Measurements from ENCODE around the gene ACE2. TPM values are rescaled to one million over a fixed set of nuclear protein-coding genes. Genes with fewer than 3 reads are reported as not detected.

Gene ACE2
- total and polyA plus RNA-seq, 2 donors (not counting 1 experiment from before 2014, with no cell fraction given) = not detected

DNA sequence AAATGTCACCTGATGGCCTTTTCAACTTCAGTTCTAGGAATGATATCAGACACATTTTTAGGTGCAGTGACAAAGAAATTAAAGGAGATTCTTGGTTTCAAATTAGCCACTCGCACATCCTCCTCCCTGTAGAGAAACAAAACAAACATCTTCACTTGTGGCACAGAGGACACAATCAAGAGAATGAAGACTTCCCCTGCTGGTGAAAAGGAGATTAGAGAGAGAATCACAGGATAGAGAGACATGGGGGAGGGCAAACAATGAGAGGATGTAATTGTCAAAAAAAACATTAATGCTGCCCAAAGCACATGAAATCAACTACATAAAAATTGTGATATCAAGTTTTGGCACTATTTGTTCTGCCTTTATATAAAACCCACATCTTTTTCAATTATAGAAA, 34.5 kb downstream of the ACE2 start:
- no peaks in the 10 kb centered on the region for H3K27me3 ChIP-seq (ENCODE audit: control insufficient read depth, insufficient read depth, low read length)

DNA sequence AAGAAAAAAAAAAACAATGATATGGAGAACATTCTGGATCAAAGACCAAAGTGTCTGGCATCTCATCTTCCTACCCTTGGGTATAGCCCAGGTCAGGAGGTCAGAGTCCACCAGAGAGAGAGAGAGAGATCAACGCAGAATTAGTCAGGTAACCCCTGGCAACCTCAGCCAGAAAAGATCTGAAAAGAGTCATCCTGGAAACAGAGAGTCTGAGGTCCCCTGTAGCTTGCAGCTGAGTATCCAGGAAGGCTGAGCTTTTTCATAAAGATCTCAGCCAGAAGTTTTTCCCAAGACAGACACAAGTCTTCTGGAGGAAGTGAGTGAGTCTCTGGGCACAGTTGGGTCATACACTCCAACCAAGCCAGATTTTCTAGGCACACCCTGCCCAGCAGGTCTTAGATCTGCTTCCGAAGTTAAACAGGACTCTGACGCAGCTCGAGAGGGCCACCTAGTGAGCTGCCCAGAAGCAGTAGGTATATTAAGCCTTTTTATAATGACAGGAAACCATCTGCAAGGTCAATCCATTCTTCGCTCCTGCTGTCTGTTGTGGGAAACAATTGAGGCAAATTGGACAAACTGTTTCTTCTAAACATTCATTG, 35.7 kb downstream of the ACE2 start:
- Histone ChIP-seq H3K9me3 (ENCODE audit: control insufficient read depth, insufficient read depth, low read depth, low read length) (no peaks in the 10 kb centered on the region), H2AFZ (ENCODE audit: low read length) (no peak overlapping the region), H3K4me1 (ENCODE audit: control insufficient read depth, extremely low read depth, insufficient read depth, low read length) (no peaks in the 10 kb centered on the region), H3K4me3 (replicated peaks in 1 of 4; ENCODE audit: control extremely low read depth in 1 of 4, insufficient read depth in 1 of 4, low read depth in 3 of 4, low read length in 4 of 4) (no peak overlapping the region), H4K20me1 (ENCODE audit: control insufficient read depth, extremely low read depth, insufficient read depth, low read length) (no peaks in the 10 kb centered on the region), H3K4me2 (ENCODE audit: extremely low read depth, insufficient read depth, low read length) (no peak overlapping the region), H3K79me2 (ENCODE audit: control insufficient read depth, insufficient read depth, low read length) (no peaks in the 10 kb centered on the region), H3K36me3 (ENCODE audit: control insufficient read depth, insufficient read depth, low read length) (no peaks in the 10 kb centered on the region), H3K9ac (ENCODE audit: insufficient read depth, low read length) (no peak overlapping the region), H3K27ac (ENCODE audit: insufficient read depth, low read length) (no peak overlapping the region), H3K27me3 (ENCODE audit: control insufficient read depth, insufficient read depth, low read length) (no peaks in the 10 kb centered on the region)
- TF ChIP-seq EZH2 (IDR thresholded peaks at IDR 0.05; ENCODE audit: low read length, missing control alignments) = no peak
- TF ChIP-seq, protein P1, sequence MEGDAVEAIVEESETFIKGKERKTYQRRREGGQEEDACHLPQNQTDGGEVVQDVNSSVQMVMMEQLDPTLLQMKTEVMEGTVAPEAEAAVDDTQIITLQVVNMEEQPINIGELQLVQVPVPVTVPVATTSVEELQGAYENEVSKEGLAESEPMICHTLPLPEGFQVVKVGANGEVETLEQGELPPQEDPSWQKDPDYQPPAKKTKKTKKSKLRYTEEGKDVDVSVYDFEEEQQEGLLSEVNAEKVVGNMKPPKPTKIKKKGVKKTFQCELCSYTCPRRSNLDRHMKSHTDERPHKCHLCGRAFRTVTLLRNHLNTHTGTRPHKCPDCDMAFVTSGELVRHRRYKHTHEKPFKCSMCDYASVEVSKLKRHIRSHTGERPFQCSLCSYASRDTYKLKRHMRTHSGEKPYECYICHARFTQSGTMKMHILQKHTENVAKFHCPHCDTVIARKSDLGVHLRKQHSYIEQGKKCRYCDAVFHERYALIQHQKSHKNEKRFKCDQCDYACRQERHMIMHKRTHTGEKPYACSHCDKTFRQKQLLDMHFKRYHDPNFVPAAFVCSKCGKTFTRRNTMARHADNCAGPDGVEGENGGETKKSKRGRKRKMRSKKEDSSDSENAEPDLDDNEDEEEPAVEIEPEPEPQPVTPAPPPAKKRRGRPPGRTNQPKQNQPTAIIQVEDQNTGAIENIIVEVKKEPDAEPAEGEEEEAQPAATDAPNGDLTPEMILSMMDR (conservative IDR thresholded peaks at IDR 0.05 in 1 of 2, IDR thresholded peaks at IDR 0.05 in 1 of 2; ENCODE audit: low read depth in 1 of 2, low read length in 2 of 2) = peak; percentile 54 to 59
- peak; percentile 49 to 67 for DNase-seq (ENCODE audit: low read depth in 2 of 2)

More for the DNA sequence above, 34.5 kb downstream of the ACE2 start:
- DNase-seq (ENCODE audit: low read depth in 2 of 2) = no peak
- no peak overlapping the region for H3K4me2 ChIP-seq (ENCODE audit: extremely low read depth, insufficient read depth, low read length)
- H3K9ac ChIP-seq (ENCODE audit: insufficient read depth, low read length) = no peak overlapping the region
- no peak overlapping the region for H3K4me3 ChIP-seq (replicated peaks in 1 of 4; ENCODE audit: control extremely low read depth in 1 of 4, insufficient read depth in 1 of 4, low read depth in 3 of 4, low read length in 4 of 4)
- no peaks in the 10 kb centered on the region for H3K79me2 ChIP-seq (ENCODE audit: control insufficient read depth, insufficient read depth, low read length)
- no peaks in the 10 kb centered on the region for H3K4me1 ChIP-seq (ENCODE audit: control insufficient read depth, extremely low read depth, insufficient read depth, low read length)
- no peak overlapping the region for H3K27ac ChIP-seq (ENCODE audit: insufficient read depth, low read length)
- no peaks in the 10 kb centered on the region for H3K36me3 ChIP-seq (ENCODE audit: control insufficient read depth, insufficient read depth, low read length)
- no peak for TF ChIP-seq EZH2 (IDR thresholded peaks at IDR 0.05; ENCODE audit: low read length, missing control alignments)
- TF ChIP-seq, protein P1 (conservative IDR thresholded peaks at IDR 0.05 in 1 of 2, IDR thresholded peaks at IDR 0.05 in 1 of 2; ENCODE audit: low read depth in 1 of 2, low read length in 2 of 2) = peak in 1 of 2 donors; percentile 8
- H2AFZ ChIP-seq (ENCODE audit: low read length) = no peak overlapping the region
- no peaks in the 10 kb centered on the region for H3K9me3 ChIP-seq (ENCODE audit: control insufficient read depth, insufficient read depth, low read depth, low read length)
- H4K20me1 ChIP-seq (ENCODE audit: control insufficient read depth, extremely low read depth, insufficient read depth, low read length) = no peaks in the 10 kb centered on the region

DNA sequence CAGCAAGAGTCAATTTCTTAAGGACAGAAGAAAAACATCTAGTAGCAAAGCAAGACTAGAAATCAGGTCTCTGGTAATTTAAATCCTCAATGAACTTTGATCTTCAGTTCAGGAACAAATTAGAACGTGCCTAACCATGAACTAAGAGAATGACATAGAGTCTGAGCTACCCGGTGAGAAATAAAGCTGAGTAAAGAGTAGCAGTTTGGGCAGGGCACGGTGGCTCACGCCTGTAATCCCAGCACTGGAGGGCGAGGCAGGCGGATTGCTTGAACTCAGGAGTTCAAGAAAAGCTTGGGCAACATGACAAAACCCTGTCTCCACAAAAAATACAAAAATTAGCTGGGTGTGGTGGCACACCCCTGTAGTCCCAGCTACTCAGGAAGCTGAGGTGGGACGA, 37.7 kb downstream of the ACE2 start:
- no peaks in the 10 kb centered on the region for H3K4me1 ChIP-seq (ENCODE audit: control insufficient read depth, extremely low read depth, insufficient read depth, low read length)
- no peak overlapping the region for H3K9ac ChIP-seq (ENCODE audit: insufficient read depth, low read length)
- H3K4me3 ChIP-seq (replicated peaks in 1 of 4; ENCODE audit: control extremely low read depth in 1 of 4, insufficient read depth in 1 of 4, low read depth in 3 of 4, low read length in 4 of 4) = no peak overlapping the region
- H3K27me3 ChIP-seq (ENCODE audit: control insufficient read depth, insufficient read depth, low read length) = no peaks in the 10 kb centered on the region
- no peaks in the 10 kb centered on the region for H3K79me2 ChIP-seq (ENCODE audit: control insufficient read depth, insufficient read depth, low read length)
- no peaks in the 10 kb centered on the region for H3K36me3 ChIP-seq (ENCODE audit: control insufficient read depth, insufficient read depth, low read length)
- no peak for TF ChIP-seq EZH2 (IDR thresholded peaks at IDR 0.05; ENCODE audit: low read length, missing control alignments)
- TF ChIP-seq, protein P1 (conservative IDR thresholded peaks at IDR 0.05 in 1 of 2, IDR thresholded peaks at IDR 0.05 in 1 of 2; ENCODE audit: low read depth in 1 of 2, low read length in 2 of 2) = no peak
- H4K20me1 ChIP-seq (ENCODE audit: control insufficient read depth, extremely low read depth, insufficient read depth, low read length) = no peaks in the 10 kb centered on the region
- H3K4me2 ChIP-seq (ENCODE audit: extremely low read depth, insufficient read depth, low read length) = no peak overlapping the region
- no peak overlapping the region for H2AFZ ChIP-seq (ENCODE audit: low read length)
- H3K27ac ChIP-seq (ENCODE audit: insufficient read depth, low read length) = no peak overlapping the region
- no peak for DNase-seq (ENCODE audit: low read depth in 2 of 2)
- H3K9me3 ChIP-seq (ENCODE audit: control insufficient read depth, insufficient read depth, low read depth, low read length) = no peaks in the 10 kb centered on the region
